ENCODE data around the gene IQGAP2.
A peak's percentile ranks its signal among the peaks of the same experiment; 100 is the strongest.

Gene IQGAP2

GRCh38 chr5:76617675-76618074 is 214.6 kb downstream of the IQGAP2 start:
- no peak for DNase-seq

GRCh38 chr5:76620166-76620565 is 217.1 kb downstream of the IQGAP2 start:
- DNase-seq: no peak

- no peak for DNase-seq
Observed at GRCh38 chr5:76622076-76622475, 219.0 kb downstream of the IQGAP2 start.

- no peak for DNase-seq
Observed at GRCh38 chr5:76622973-76623596, 220.0 kb downstream of the IQGAP2 start, which contains the start of gene F2RL2. Gene F2RL2 (minus strand): TSS chr5:76623403. CDS start chr5:76623230, 173 bp downstream.

GRCh38 chr5:76625087-76625815 is 222.2 kb downstream of the IQGAP2 start:
- DNase-seq: no peak

GRCh38 chr5:76626738-76627137 is 223.7 kb downstream of the IQGAP2 start:
- DNase-seq: no peak

- DNase-seq: no peak
Observed at GRCh38 chr5:76634661-76635060, 231.6 kb downstream of the IQGAP2 start.

- DNase-seq: no peak
Observed at GRCh38 chr5:76637490-76637889, 234.4 kb downstream of the IQGAP2 start.

GRCh38 chr5:76638479-76638878 is 235.4 kb downstream of the IQGAP2 start:
- DNase-seq: no peak

GRCh38 chr5:76641514-76642120 is 238.5 kb downstream of the IQGAP2 start:
- peak; percentile 60 to 61 for DNase-seq

GRCh38 chr5:76642390-76643040 is 239.4 kb downstream of the IQGAP2 start:
- no peak for DNase-seq

GRCh38 chr5:76643371-76643770 is 240.3 kb downstream of the IQGAP2 start:
- no peak for DNase-seq

GRCh38 chr5:76649140-76649539 is 246.1 kb downstream of the IQGAP2 start:
- no peak for DNase-seq

- DNase-seq: no peak
Observed at GRCh38 chr5:76652809-76653414, 249.8 kb downstream of the IQGAP2 start.

GRCh38 chr5:76657091-76657490 is 254.0 kb downstream of the IQGAP2 start:
- DNase-seq: no peak

GRCh38 chr5:76657683-76658311 is 254.7 kb downstream of the IQGAP2 start:
- DNase-seq: no peak

- DNase-seq: no peak
Observed at GRCh38 chr5:76660360-76660759, 257.3 kb downstream of the IQGAP2 start.

GRCh38 chr5:76662521-76662920 is 259.4 kb downstream of the IQGAP2 start:
- no peak for DNase-seq

GRCh38 chr5:76663573-76663972 is 260.5 kb downstream of the IQGAP2 start:
- DNase-seq: no peak

- DNase-seq: no peak
Observed at GRCh38 chr5:76664079-76664478, 261.0 kb downstream of the IQGAP2 start.

- no peak for DNase-seq
Observed at GRCh38 chr5:76667495-76667894, 264.4 kb downstream of the IQGAP2 start.

GRCh38 chr5:76669245-76669644 is 266.2 kb downstream of the IQGAP2 start:
- no peak for DNase-seq

GRCh38 chr5:76670508-76670907 is 267.4 kb downstream of the IQGAP2 start:
- no peak for DNase-seq
